Hepatic stellate cell (primary cell): ENCODE data around the gene OR10P1.

ENCODE experiments used
- DNase-seq: peaks from one replicate; pipeline ENCODE4 v3.0.0; 2011; ENCODE audit warnings: low spot score

OR10P1 gene

DNA sequence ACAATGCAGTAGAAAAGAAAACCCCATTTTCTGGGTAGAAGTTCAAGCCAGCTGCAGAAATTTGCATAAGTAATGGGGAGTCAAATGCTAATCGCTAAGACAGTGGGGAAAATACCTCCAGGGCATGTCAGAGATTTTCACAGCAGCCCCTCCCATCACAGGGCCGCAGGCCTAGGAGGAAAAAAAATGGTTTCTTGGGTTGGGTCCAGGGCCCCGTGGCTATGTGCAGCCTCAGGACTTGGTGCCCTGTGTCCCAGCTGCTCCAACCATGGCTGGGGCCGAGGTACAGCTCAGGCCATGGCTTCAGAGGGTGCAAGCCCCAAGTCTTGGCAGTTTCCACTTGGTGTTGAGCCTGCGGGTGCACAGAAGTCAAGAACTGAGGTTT lies 14.6 kb downstream of the OR10P1 start:
- no peak for DNase-seq

DNA sequence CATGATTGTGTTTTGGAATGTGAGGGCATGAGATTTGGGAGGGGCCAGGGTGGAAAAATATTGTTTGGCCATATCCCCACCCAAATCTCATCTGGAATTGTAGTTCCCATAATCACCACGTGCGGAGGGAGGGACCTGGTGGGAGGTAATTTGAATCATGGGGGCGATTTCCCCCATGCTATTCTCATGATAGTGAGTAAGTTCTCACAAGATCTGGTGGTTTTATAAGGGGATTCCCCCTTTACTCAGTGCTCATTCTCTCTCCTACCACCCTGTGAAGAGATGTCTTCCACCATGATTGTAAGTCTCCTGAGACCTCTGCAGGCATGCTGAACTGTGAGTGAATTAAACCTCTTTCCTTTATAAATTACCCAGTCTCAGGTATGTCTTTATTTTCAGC lies 15.7 kb downstream of the OR10P1 start:
- DNase-seq: no peak

DNA sequence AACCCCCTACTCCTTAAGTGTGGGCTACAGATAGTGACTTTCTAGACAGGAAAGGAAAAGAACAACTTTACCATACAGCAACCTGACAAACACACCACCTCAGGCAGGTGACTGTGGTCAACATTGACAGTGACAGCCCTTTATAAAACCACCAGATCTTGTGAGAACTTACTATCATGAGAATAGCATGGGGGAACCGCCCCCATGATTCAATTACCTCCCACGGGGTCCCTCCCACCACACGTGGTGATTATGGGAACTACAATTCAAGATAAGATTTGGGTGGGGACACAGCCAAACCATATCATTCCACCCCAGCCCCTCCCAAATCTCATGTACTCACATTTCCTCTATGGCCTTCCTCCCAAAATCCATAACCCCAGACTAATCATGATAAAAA lies 16.3 kb downstream of the OR10P1 start:
- DNase-seq: no peak

DNA sequence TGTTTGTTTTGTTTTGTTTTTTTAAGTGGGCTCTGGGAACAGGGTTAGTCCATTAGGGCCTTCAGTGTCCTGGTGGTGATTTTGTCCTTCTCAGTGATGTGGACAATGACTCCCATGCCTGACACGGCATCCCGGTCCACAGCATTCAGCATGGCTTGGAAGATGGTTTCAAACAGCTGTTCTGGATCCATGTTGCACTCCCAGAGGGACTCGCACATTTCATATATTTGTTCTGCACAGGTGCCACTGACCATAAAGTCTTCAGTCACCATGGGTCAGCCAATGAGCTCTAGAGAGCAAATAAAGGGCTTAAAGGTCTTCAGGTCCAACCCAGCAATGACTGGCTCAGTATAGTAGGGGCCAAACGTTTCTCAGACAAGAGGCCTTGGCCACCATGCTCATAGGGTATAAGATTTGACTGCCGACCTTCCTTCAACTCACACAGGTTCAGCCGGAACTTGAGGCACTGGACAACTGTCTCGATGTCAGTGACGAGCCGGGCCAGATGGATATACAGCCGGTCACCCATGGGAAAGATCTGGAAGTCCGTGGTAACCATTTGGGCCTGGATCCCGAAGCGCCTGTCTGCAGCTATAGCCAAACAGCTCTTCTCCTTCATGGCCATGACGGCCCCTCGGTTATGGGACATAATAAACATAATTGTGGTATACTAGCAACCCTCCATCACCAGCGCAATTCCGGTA lies 18.0 kb downstream of the OR10P1 start:
- no peak for DNase-seq

DNA sequence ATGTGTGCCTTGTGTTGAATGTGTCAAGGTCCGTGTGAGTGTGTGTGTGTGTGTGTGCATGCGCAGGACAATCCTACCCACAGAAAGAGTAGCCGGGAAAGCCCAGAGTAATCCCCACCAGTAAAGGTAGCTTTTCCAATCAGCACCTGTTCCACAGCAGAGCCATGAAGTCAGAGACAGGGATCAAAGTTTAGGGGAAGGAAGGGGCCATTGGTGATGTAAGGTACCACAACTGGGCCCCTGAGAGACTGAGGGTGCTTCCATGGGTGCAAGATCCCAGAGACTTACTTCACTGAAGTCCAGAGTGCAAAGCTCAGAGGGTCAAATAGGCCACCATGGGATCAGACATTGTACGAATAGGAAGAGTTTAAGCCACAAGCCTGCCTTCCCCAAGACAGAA lies 20.5 kb downstream of the OR10P1 start:
- DNase-seq: no peak

DNA sequence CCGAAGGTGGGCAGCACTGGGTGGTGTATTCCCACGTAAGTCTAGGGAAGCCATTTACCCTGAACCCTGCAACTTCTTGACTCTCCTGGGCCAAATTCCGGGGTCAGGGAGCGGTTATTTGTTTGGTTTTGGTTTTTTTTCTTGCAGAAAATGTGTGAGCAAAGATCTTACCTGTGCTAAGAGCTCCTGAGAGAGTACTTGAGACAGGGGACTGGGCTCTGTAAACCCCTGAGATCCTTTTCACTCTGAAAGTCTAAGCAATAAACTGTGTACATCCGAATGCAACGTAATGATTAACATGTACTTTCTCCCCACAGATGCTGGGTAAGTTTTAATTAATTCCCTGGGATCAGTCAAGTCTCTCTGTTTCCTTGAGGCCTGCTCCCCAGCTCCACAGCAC lies 21.5 kb downstream of the OR10P1 start:
- DNase-seq: no peak

DNA sequence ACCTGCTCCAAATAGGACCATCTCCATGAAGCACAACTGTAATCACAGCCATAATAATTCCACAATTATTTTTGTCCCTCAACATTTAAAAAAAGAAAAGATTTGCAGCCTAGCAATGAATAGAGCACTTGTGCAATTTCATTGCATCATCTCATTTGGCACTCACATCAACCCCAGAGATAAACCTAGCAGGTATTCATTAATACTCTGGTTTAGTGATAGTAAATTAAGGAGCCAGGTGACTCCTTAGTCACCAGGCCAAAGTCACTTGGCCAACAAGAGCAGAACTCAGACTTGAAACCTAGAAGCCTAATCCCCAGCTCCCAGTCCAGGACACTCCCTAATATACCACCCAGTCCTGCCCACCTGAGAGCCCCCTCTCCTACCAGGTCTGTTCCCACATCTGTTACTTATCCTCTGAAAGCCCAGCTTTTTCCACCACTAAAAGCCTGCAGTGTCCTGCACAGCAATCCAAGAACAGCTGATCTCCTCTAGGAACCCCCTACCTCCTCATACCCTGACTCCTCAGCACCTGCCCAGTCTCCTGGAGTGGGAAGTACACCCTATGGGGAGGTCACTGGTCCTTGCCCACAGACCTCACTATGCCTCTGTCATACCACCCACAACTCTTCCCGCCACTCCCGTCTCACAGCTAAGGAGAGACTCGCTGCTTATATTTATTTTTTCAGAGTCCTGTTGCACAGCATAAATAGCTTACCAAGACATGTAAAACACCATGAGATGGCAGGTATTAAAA lies 22.1 kb downstream of the OR10P1 start:
- no peak for DNase-seq

DNA sequence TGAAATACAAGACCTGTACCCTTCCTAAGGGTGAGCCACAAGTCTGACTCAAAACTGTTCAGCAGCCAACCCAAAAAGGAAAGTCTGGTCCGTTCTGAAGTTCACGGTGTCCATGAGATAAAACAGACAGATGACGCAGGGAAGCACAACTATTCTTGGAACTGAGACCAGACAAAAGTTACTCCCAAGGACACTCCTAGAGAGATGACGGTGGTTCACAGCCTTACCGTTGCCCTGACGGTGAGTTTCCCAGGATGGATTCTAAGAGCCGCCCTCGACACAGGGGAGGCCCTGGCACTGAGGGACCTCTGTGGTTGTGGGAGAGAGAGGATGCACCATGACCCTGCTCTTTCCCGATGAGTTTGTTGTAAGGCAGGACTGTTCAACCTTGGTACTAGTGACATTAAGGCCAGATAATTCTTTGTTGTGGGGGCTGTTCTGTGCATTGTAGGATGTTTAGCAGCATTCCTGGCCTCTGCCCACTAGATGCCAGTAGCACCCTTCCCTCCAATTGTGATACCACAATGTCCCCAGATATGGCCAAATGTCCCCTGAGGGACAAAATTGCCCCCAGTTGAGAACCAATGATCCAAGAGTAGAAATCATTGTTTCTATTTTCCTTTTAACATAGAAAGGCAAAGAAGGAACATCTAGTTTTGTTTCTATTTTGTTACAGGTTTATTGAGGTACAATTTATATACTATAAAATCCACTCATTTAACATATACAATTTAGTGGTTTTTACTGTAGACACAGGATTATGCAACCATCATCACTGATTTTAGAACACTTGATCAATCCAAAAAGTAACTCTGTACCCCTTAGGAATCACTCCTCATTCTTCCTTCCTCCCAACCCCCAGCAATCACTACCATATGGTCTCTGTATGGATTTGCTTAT lies 23.0 kb downstream of the OR10P1 start:
- peak; percentile 65 for DNase-seq

DNA sequence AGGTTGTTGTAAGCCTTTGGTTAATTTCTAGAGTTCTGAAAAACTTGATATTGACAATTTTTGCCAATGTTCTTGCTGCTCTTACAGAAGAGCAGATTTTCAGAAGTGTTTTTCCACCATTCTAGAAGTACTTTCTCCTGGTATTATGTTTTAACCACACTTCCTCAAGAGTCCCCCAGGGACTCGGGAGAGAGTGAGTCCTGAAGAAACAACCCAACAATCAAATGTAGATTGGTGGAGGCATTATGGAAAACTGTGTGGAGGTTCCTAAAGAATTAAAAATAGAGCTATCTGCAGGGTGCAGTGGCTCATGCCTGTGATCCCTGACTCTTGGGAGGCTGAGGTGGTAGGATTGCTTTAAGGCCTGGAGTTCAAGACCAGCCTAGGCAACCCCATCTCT lies 26.7 kb downstream of the OR10P1 start:
- peak; percentile 32 for DNase-seq

DNA sequence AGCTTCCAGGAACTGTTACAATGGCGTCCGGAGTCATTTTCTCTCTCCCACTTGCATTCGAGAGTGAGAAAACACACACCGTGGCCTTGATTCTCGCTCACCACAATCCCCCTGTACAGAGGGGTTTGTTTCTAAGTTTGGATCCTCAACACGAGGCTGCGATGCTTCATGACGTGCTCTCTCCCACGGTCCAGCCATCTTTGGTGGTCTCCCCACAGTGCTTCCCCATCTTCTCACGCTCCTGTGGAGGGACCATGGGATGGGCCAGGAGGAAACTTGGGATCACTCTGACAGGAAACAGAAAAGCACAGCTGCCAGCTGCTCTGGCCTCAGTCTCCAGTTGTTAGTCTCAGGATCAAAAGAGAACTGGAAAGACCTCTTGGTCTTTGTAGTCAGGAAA lies 28.1 kb downstream of the OR10P1 start:
- DNase-seq: no peak

DNA sequence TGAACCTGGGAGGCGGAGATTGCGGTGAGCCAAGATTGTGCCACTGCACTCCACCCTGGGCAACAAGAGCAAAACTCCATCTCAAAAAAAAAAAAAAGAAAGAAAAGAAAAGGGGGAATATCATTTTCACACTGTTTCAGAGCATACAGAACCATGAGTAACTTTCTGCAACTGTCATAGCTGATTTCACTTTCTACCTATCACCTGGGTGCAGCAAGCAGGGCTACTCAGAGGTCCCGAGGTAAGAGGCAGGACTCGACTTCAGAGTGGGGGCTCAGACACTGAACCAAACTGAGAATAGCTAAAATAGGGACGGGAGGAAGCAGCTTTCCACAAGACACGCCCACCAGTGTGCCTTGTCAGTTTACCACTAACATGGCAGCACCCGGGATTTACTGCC lies 29.8 kb downstream of the OR10P1 start:
- DNase-seq: no peak

DNA sequence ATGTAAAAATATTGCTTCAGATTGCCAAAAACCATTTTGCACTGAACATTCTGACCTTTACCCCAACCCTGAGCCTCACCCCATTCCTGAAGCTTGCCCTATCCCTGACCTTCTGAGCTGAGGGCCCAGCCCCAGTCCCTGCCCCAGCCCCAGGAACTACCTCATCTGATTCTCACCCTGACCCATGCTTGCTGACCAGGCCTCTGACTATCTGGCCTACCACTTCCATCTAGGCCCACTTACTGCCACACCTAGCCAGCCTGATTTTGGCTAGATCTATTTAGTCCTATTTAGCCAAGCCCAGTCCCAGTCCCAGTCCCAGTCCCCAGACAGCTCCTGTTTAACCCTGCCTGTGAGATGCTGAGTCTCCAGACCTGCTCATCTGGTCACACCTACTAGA lies 33.6 kb downstream of the OR10P1 start:
- DNase-seq: no peak

DNA sequence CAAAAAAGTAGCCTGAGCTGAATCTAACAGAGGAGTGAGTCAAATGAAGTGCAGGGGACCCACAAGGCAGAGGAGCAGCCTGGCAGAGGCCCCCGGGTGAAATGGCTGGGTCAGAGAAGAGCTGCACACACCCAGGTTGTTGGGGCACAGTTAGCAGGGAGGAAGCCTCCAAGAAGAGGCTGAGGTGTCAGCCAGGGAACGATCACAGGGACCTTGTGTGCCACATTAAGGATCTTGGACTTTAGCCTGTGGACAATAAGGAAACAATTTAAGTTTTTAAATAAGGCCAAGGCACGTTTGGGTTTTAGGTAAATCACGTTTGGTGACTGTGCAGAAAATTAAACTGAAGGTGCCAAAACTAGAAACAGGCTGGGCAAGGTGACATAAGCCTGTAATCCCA lies 35.1 kb downstream of the OR10P1 start:
- no peak for DNase-seq

DNA sequence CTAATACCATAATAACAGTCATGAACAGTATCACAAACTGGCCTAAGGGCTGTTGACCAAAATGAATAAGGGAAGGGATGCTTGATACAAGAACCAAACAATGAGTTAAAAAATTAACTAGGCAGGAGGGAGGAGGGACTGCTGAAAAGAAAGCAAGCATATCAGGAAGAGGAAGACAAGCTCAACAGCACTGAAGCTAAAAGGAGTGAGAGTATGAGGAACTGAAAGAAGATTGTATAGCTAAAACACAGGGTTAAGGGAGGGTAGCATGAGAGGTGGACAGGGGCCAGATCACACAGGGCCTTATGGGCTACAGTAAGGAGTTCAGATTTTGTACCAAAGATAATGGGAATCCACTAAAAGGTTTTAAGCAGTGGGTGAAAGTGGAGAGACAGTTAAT lies 36.9 kb downstream of the OR10P1 start:
- no peak for DNase-seq

DNA sequence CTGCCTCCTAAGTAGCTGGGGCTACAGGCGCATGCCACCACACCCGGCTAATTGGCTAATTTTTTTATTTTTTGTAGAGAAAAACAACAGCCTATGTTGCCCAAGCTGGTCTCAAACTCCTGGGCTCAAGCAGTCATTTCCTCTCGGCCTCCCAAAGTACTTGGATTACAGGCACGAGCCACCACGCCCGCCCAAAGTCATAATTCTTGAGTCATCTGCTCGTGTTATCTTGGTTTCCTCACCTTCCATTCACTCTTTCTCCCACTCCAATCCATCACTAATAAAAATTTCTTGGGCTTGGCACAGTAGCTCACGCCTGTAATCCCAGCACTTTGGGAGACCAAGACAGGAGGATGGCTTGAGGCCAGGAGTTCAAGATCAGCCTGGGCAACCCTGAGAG lies 39.0 kb downstream of the OR10P1 start:
- DNase-seq: no peak

DNA sequence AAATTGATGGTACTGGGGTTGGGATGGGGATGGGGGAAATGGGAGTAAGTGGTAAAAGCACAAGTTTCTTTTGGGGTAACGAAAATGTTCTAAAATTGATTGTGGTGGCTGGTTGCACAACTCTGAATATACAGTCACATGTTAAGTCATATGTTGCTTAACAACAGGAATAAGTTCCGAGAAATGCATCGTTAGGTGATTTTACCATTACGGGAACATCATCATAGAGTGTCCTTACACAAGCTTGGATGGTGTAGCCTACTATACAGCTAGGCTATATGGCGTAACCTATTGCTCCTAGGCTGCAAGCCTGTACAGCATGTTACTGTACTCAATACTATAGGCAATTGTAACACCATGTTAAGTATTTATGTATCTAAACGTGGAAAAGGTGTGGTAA lies 40.0 kb downstream of the OR10P1 start:
- DNase-seq: no peak

DNA sequence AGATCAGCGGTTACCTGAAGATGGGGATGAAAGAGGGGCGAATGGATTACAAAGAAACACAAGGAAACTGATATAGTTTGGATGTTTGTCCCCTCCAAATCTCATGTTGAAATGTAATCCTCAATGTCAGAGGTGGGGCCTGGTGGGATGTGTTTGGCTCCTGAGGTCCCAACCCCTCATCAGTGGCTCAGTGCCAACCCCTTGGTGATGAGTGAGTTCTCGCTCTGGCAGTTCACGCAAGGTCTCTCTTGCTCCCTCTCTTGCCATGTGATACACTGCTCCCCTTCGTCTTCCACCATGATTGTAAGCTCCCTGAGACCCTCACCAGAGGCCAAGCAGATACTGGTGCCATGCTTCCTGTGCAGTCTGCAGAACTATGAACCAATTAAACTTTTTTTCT lies 43.0 kb downstream of the OR10P1 start:
- DNase-seq: no peak

DNA sequence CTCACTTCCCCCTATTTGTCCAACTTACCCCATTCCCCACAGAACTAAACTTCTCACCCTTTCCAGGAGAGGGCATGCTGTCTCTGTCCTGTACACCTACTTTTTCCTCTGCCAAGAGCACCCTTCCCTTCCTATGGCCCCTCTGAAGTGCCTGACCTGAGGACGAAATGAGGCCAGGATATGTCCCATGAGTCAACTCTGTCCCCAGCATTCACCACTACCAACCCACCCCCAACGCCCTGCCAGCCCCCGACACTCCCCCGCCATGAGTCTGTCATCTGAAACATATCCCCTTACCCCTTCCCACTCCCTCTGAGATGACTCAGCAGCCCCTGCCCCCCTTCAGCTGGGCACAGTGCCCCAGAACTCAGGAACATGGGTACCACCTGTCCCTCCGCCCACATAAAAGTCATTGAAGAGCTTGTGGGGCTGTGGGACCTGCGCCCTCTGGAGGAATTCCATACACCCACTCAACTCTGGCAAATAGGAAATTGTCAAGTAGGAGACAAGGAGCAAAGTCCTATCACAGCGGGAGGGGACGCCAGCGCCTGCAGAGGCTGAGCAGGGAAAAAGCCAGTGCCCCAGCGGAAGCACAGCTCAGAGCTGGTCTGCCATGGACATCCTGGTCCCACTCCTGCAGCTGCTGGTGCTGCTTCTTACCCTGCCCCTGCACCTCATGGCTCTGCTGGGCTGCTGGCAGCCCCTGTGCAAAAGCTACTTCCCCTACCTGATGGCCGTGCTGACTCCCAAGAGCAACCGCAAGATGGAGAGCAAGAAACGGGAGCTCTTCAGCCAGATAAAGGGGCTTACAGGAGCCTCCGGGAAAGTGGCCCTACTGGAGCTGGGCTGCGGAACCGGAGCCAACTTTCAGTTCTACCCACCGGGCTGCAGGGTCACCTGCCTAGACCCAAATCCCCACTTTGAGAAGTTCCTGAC lies 44.7 kb downstream of the OR10P1 start:
- peak; percentile 77 for DNase-seq

DNA sequence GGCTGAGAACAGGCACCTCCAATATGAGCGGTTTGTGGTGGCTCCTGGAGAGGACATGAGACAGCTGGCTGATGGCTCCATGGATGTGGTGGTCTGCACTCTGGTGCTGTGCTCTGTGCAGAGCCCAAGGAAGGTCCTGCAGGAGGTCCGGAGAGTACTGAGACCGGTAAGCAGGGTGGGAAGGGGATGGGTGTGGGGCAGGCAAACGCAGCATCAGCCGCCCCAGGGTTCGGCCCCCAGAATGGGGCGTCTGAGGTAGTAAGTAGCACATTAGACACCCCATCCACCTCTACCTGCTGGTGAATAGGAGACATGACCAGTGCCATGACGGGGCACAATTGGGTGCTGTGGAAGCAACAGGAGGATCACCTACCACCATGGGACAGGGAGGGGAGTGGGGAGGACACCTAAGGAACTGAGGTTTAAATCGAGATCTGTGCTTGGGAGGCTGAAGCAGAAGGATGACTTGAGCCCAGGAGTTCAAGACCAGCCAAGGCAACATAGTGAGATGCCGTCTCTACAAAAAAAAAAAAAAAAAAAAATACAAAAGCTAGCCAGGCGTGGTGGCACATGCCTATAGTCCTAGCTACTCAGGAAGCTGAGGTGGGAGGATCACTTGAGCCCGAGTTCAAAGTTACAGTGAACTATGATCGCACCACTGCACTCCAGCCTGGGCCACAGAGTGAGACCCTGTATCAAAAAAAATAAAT lies 45.5 kb downstream of the OR10P1 start:
- DNase-seq: no peak

DNA sequence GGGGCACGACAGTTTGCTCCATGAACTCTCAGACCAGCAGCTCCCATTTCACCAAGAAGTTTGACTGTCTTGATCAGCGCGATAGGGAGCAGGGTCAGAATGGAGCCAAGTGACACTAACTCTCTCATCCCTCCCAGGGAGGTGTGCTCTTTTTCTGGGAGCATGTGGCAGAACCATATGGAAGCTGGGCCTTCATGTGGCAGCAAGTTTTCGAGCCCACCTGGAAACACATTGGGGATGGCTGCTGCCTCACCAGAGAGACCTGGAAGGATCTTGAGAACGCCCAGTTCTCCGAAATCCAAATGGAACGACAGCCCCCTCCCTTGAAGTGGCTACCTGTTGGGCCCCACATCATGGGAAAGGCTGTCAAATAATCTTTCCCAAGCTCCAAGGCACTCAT lies 47.0 kb downstream of the OR10P1 start:
- DNase-seq: no peak

DNA sequence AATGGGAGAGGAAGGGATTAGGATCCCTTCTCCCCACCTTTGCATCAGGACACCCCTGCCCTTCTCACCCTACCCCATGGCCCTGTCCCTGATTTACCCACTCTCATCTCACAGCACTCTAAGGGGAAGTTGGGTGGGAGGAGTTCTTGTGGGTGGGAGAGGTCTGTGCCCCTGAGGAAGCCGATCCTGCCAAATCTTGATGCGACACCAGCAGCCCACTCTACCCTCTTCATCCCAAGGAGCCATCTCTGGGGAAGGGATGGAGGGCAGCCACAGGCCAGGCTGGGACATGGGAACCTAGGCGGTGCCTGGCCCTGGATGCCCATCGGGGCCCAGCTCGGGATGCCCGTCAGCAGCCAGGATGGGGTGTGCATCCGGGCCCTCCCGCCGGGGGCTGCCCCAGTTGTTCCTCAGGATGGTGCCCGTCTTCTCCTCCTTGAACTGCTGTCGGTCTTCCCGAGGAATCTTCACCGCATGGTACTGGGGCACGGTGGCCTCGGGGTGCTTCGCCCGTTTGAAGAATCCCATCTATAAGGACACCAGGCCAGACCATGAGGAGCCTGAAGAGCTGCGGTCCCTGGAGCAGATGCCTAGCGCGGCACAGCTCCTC lies 48.2 kb downstream of the OR10P1 start:
- DNase-seq: no peak
